Pancreas (tissue), 10 donors: Measurements from ENCODE around the gene TSPAN14. TPM values are rescaled to one million over a fixed set of nuclear protein-coding genes. Genes with fewer than 3 reads are reported as not detected.

ENCODE experiments used
- ATAC-seq, 4 donors: fragments of 200-7000 bp; cut with Tn5 transposase; one replicate each; pipeline versions ENCODE4 v1.8.0 to v1.9.1; 2020; ENCODE audit warnings: mild to moderate bottlenecking in 4 of 4, moderate library complexity in 4 of 4
- DNase-seq, 6 donors: peaks; one replicate each; pipeline ENCODE4 v3.0.0-alpha.2; 2020
- FAIRE-seq: peaks from 2 replicates; lab custom pipeline; 2012; peaks lifted over from hg19 to GRCh38; lab: Jason Lieb, UNC
- H3K27ac ChIP-seq, 4 donors: fragments of 200-600 bp; sonication (generic); 1 replicate in 3 of 4; 2 replicates in 1 of 4; pipeline versions ENCODE4 v1.5.0 to v1.8.0; 2020
- H3K27me3 ChIP-seq, 4 donors: fragments of 200-600 bp; one replicate each; pipeline ENCODE4 v1.8.0; 2021
- H3K36me3 ChIP-seq, 3 donors: fragments of 200-600 bp; sonication (generic) in 1 of 3; one replicate each; pipeline versions ENCODE4 v1.5.0 to v1.8.0; 2020 to 2021
- H3K4me1 ChIP-seq, 3 donors: fragments of 200-600 bp; one replicate each; pipeline ENCODE4 v1.8.0; 2021
- H3K4me3 ChIP-seq, 4 donors: fragments of 200-600 bp; sonication (generic) in 2 of 4; one replicate each; pipeline versions ENCODE4 v1.5.0 to v1.8.0; 2020 to 2021
- H3K9me3 ChIP-seq, 4 donors: fragments of 200-600 bp; one replicate each; pipeline ENCODE4 v1.8.0; 2021
- CTCF ChIP-seq, 4 donors: fragments of 200-600 bp; sonication (generic) in 3 of 4; IDR thresholded peaks; one replicate each; pipeline versions ENCODE4 v1.5.0 to v1.8.0; 2021; ENCODE audit warnings: antibody characterized with exemption in 4 of 4
- WGBS, 2 donors: extraction: QIAGEN DNeasy Blood & Tissue Kit; methylation state at CpG; one replicate each; pipeline ENCODE4 v1.1.7; 2013; 5-methylcytosine and 5-hydroxymethylcytosine counted together
- intact Hi-C, 3 donors: fragments of 100-400 bp; cut with DNase I; formaldehyde crosslinking; loops; one replicate each; pipeline versions ENCODE4 v1.11.1 to v1.14.2; 2022
- polyA plus RNA-seq, 2 donors: library from polyadenylated mRNA; stranded (reverse); fragments of 200-250 nt; gene quantifications; one replicate each; pipeline ENCODE4 v1.2.3, GENCODE V29; 2013
- total RNA-seq, 6 donors: library from RNA; stranded (reverse); fragmentation: NEBNext Ultra II Directional in 4 of 6; extraction: Animal tissue kit (Norgen Biotek cat#: 25700) in 4 of 6; gene quantifications; one replicate each; pipeline versions ENCODE4 v1.2.1 to v1.2.4, GENCODE V29; 2021 to 2023
- donor health status: healthy with polysubstance abuse.
- donor health status: DM: no; HTN: no; CAD: no; lungs with moderate emphysema.
- donor health status: DM: no; HTN: no; CAD: no.
- donor health status: control.
- donor health status: control.
- donor health status: Bipolar disorder and iron deficiency.
- donor health status: DM: yes; HTN: yes; CAD: no.
- donor health status: DM: no; HTN: no; CAD: no.
- donor health status: DM: no; HTN: no; CAD: no.
- donor health status: DM: yes; HTN: yes; CAD: no.

The TSPAN14 gene
- total and polyA plus RNA-seq, 8 donors: 10.6 to 61.9 (median 23.2) TPM

- Histone ChIP-seq H3K4me1 (no peaks in the 10 kb centered on the region), H3K27ac (no peak overlapping the region), H3K4me3 (no peak overlapping the region), H3K9me3 (no peaks in the 10 kb centered on the region), H3K27me3 (no peaks in the 10 kb centered on the region), H3K36me3 (peaks cover 6 to 64% (median 14%) of the 10 kb centered on the region in 3 donors)
- DNase-seq: no peak
- no peak for ATAC-seq
- FAIRE-seq: no peak
- 89 to 90% methylated on average over 12 of the region's 12 CpGs for WGBS, 2 donors
- intact Hi-C loops: no loop called here
- no peak for TF ChIP-seq CTCF (IDR thresholded peaks at IDR 0.05)
These were observed 61.8 kb downstream of the TSPAN14 start for GRCh38 chr10:80515941-80516340.

DNA sequence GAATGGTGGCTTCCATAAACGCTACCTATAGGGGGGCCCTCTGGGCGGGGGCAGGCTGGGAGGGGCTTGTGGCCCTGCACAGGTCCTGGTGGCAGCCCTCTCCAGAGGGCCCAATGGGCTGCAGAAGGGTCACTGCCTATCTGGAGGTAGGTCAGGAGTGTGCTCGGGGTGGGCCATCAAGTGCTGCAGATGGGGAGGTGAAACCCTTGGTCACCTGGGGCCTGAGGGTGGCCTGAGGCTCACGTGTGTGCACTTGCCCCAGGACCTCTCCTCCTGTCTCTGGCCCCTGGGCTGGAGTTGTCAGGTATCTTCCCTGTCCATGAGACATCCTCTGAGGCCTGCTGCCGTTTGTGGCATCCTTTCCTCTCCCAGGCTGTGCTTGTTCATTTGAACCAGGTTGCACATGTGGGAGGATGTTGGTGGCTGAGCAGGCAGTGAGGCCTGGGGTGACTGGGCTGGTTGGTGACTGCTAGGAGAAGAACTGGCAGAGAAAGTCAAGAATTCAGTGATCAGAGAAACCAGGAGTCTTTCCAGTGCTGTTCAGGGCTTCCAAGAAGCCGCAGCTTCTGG lies 62.5 kb downstream of the TSPAN14 start:
- intact Hi-C loops: no loop called here
- TF ChIP-seq CTCF (IDR thresholded peaks at IDR 0.05): no peak
- no peaks in the 10 kb centered on the region for H3K9me3 ChIP-seq
- ATAC-seq (no peak), DNase-seq (no peak), FAIRE-seq (no peak)
- no peaks in the 10 kb centered on the region for H3K27me3 ChIP-seq
- no peak overlapping the region for H3K4me3 ChIP-seq
- peaks cover 6 to 59% (median 14%) of the 10 kb centered on the region in 3 donors for H3K36me3 ChIP-seq
- H3K4me1 ChIP-seq: no peaks in the 10 kb centered on the region
- no peak overlapping the region for H3K27ac ChIP-seq
- WGBS, 2 donors: 89 to 92% methylated on average over 6 of the region's 6 CpGs

- Histone ChIP-seq H3K36me3 (peaks cover 0 to 51% (median 14%) of the 10 kb centered on the region in 3 donors), H3K4me3 (no peak overlapping the region), H3K4me1 (no peaks in the 10 kb centered on the region), H3K27me3 (no peaks in the 10 kb centered on the region), H3K27ac (no peak overlapping the region), H3K9me3 (no peaks in the 10 kb centered on the region)
- FAIRE-seq (no peak), DNase-seq (no peak), ATAC-seq (no peak)
- 89 to 92% methylated on average over 21 of the region's 21 CpGs for WGBS, 2 donors
- intact Hi-C loops: no loop called here
- no peak for TF ChIP-seq CTCF (IDR thresholded peaks at IDR 0.05)
These were observed 63.5 kb downstream of the TSPAN14 start for GRCh38 chr10:80517416-80518142.

GRCh38 chr10:80518143-80518806 lies 64.2 kb downstream of the TSPAN14 start:
- DNase-seq (no peak), ATAC-seq (no peak), FAIRE-seq (no peak)
- Histone ChIP-seq H3K9me3 (no peaks in the 10 kb centered on the region), H3K27ac (no peak overlapping the region), H3K27me3 (no peaks in the 10 kb centered on the region), H3K4me3 (no peak overlapping the region), H3K36me3 (peaks cover 0 to 44% (median 14%) of the 10 kb centered on the region in 3 donors), H3K4me1 (no peaks in the 10 kb centered on the region)
- intact Hi-C loops: no loop called here
- WGBS, 2 donors: 93 to 95% methylated on average over 17 of the region's 17 CpGs
- TF ChIP-seq CTCF (IDR thresholded peaks at IDR 0.05): no peak
